D341Med (cell line): ENCODE data around the gene SST.
"Not testable (repeated sequence)": the region's sequence is repeated elsewhere in the genome, so short reads cannot be mapped to it uniquely, and the experiment has no call there.

ENCODE experiments used
- DNase-seq: peaks from one replicate; pipeline ENCODE4 v3.0.0; 2012; ENCODE audit warnings: low spot score

Gene SST

GRCh38 chr3:187684444-187684843 is 14.2 kb upstream of the SST start:
- no peak for DNase-seq

- not testable (repeated sequence) for DNase-seq
Observed at GRCh38 chr3:187681756-187682155, 11.6 kb upstream of the SST start.

- peak; percentile 74 for DNase-seq
Observed at GRCh38 chr3:187679638-187680396, 9.6 kb upstream of the SST start.

GRCh38 chr3:187678726-187679268 is 8.6 kb upstream of the SST start:
- DNase-seq = peak; percentile 34

- no peak for DNase-seq
Observed at GRCh38 chr3:187677604-187678003, 7.4 kb upstream of the SST start.

- no peak for DNase-seq
Observed at GRCh38 chr3:187673012-187673411, 2.8 kb upstream of the SST start.

GRCh38 chr3:187667526-187667925 is 2.7 kb downstream of the SST start:
- DNase-seq = no peak

- no peak for DNase-seq
Observed at GRCh38 chr3:187665764-187666402, 4.3 kb downstream of the SST start.

GRCh38 chr3:187665010-187665409 is 5.2 kb downstream of the SST start:
- no peak for DNase-seq

GRCh38 chr3:187662848-187663409 is 7.3 kb downstream of the SST start:
- no peak for DNase-seq

- DNase-seq = no peak
Observed at GRCh38 chr3:187661267-187661666, 8.9 kb downstream of the SST start.

- DNase-seq = no peak
Observed at GRCh38 chr3:187651282-187651681, 18.9 kb downstream of the SST start.

- DNase-seq = no peak
Observed at GRCh38 chr3:187648177-187648576, 22.0 kb downstream of the SST start.

GRCh38 chr3:187646906-187647660 is 23.1 kb downstream of the SST start:
- no peak for DNase-seq

GRCh38 chr3:187645379-187645778 is 24.8 kb downstream of the SST start:
- not testable (repeated sequence) for DNase-seq

GRCh38 chr3:187642861-187643260 is 27.3 kb downstream of the SST start:
- no peak for DNase-seq

- no peak for DNase-seq
Observed at GRCh38 chr3:187641320-187642016, 28.7 kb downstream of the SST start.

- DNase-seq = no peak
Observed at GRCh38 chr3:187640569-187641059, 29.6 kb downstream of the SST start.

- DNase-seq = no peak
Observed at GRCh38 chr3:187639927-187640568, 30.1 kb downstream of the SST start.

GRCh38 chr3:187636528-187636927 is 33.7 kb downstream of the SST start:
- DNase-seq = no peak

GRCh38 chr3:187630404-187630803 is 39.8 kb downstream of the SST start:
- DNase-seq = no peak
